Right renal cortex interstitium (tissue), 3 donors: Measurements from ENCODE around the gene FZD2. TPM values are rescaled to one million over a fixed set of nuclear protein-coding genes. Genes with fewer than 3 reads are reported as not detected.
"Not testable (repeated sequence)": the region's sequence is repeated elsewhere in the genome, so short reads cannot be mapped to it uniquely, and the experiment has no call there.

Experiments used
- DNase-seq, 3 donors: peaks; one replicate each; pipeline ENCODE4 v3.0.0-alpha.2; 2013; ENCODE audit warnings: low read depth in 3 of 3, low spot score in 2 of 3
- polyA plus RNA-seq, 3 donors: library from polyadenylated mRNA; unstranded; fragments of 120-200 nt; gene quantifications; one replicate each; pipeline ENCODE4 v1.2.1, GENCODE V29; 2013; ENCODE audit not compliant: insufficient read length in 3 of 3

Gene FZD2
- polyA plus RNA-seq, 3 donors, result 23.3 to 32.7 (median 26.1) TPM

GRCh38 chr17:44572801-44573200 is 15.5 kb downstream of the FZD2 start:
- no peak for DNase-seq

GRCh38 chr17:44575403-44575802 is 18.1 kb downstream of the FZD2 start:
- no peak for DNase-seq

GRCh38 chr17:44578947-44579346 is 21.7 kb downstream of the FZD2 start:
- DNase-seq, result no peak

GRCh38 chr17:44581868-44582267 is 24.6 kb downstream of the FZD2 start:
- DNase-seq, result no peak

- no peak for DNase-seq
These were observed 27.2 kb downstream of the FZD2 start for GRCh38 chr17:44584443-44584842.

GRCh38 chr17:44585315-44585714 is 28.0 kb downstream of the FZD2 start:
- no peak for DNase-seq

GRCh38 chr17:44587339-44587738 is 30.1 kb downstream of the FZD2 start:
- DNase-seq, result no peak

GRCh38 chr17:44589316-44590071 is 32.2 kb downstream of the FZD2 start:
- no peak for DNase-seq

- DNase-seq, result not testable (repeated sequence)
These were observed 32.8 kb downstream of the FZD2 start for GRCh38 chr17:44590072-44590462.

GRCh38 chr17:44590762-44591161 is 33.5 kb downstream of the FZD2 start:
- DNase-seq, result not testable (repeated sequence)

GRCh38 chr17:44591206-44591605 is 33.9 kb downstream of the FZD2 start:
- no peak for DNase-seq

GRCh38 chr17:44593156-44593555 is 35.9 kb downstream of the FZD2 start:
- no peak for DNase-seq

GRCh38 chr17:44595216-44595775 is 38.0 kb downstream of the FZD2 start:
- DNase-seq, result no peak

GRCh38 chr17:44598329-44598728 is 41.0 kb downstream of the FZD2 start:
- no peak for DNase-seq

- DNase-seq, result no peak
These were observed 41.6 kb downstream of the FZD2 start for GRCh38 chr17:44598932-44599297.

- peak in 1 of 3 donors; percentile 52 for DNase-seq
These were observed 42.3 kb downstream of the FZD2 start for GRCh38 chr17:44599298-44600175.

- DNase-seq, result no peak
These were observed 44.3 kb downstream of the FZD2 start for GRCh38 chr17:44601539-44601938.

- DNase-seq, result no peak
These were observed 44.7 kb downstream of the FZD2 start for GRCh38 chr17:44601973-44602372.

GRCh38 chr17:44602390-44602789 is 45.1 kb downstream of the FZD2 start:
- DNase-seq, result no peak

- DNase-seq, result no peak
These were observed 45.7 kb downstream of the FZD2 start for GRCh38 chr17:44602970-44603369.

GRCh38 chr17:44604116-44604761 is 47.0 kb downstream of the FZD2 start:
- DNase-seq, result no peak
